ENCODE data around the gene FHL2.

DNA sequence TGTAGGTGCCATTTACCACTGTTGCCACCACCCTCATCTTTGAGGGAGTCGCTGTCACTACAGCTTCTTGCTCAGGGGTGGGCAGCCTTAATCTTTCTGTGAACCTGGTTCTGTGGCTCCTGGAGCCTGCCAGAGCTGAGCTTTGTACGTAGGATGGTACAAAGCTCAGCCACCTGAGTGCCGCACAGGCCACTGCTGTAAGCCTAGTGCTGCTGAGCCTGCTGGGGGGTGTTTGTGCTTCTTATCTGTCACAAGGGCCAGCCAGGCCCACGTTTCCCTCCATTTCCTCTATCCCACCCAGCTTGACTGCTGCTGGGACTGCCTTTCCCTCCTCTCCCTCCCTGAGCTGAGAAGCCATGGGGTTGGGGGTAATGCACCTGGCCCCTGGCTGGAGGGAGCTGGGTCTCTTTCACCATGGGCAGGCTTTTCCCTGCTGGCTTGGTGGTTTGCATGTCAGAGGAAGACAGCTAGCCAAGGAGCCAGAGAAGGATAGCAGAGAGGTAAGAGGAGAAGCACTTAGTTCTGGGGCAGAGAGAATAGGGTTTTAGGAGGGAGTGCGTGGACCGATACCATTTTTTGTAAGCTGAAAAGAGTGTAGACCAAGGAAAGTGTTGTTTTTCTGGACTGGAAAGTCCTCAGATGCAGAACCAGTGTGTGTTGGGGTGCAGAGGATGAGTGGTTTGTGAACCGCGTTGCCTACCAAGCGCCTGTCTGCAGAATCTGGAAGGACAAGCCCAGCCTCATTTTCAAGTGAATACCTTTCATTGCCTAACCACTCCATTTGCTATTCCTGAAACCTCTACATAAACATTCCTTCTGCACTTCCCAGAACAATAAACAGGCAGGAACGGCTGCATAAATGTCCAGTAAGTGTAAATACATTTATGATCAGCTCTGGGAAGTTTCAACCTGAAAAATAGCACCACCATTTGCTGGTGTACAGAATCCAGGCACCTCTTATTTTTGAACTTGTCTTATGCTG, 45.1 kb upstream of the FHL2 start:
- TF ChIP-seq, protein P1, sequence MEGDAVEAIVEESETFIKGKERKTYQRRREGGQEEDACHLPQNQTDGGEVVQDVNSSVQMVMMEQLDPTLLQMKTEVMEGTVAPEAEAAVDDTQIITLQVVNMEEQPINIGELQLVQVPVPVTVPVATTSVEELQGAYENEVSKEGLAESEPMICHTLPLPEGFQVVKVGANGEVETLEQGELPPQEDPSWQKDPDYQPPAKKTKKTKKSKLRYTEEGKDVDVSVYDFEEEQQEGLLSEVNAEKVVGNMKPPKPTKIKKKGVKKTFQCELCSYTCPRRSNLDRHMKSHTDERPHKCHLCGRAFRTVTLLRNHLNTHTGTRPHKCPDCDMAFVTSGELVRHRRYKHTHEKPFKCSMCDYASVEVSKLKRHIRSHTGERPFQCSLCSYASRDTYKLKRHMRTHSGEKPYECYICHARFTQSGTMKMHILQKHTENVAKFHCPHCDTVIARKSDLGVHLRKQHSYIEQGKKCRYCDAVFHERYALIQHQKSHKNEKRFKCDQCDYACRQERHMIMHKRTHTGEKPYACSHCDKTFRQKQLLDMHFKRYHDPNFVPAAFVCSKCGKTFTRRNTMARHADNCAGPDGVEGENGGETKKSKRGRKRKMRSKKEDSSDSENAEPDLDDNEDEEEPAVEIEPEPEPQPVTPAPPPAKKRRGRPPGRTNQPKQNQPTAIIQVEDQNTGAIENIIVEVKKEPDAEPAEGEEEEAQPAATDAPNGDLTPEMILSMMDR (IDR thresholded peaks at IDR 0.05; ENCODE audit: low read depth, low read length, missing input control): no peak
- TF ChIP-seq, protein P2, sequence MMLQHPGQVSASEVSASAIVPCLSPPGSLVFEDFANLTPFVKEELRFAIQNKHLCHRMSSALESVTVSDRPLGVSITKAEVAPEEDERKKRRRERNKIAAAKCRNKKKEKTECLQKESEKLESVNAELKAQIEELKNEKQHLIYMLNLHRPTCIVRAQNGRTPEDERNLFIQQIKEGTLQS (IDR thresholded peaks at IDR 0.05): no peak
- TF ChIP-seq, protein P3, sequence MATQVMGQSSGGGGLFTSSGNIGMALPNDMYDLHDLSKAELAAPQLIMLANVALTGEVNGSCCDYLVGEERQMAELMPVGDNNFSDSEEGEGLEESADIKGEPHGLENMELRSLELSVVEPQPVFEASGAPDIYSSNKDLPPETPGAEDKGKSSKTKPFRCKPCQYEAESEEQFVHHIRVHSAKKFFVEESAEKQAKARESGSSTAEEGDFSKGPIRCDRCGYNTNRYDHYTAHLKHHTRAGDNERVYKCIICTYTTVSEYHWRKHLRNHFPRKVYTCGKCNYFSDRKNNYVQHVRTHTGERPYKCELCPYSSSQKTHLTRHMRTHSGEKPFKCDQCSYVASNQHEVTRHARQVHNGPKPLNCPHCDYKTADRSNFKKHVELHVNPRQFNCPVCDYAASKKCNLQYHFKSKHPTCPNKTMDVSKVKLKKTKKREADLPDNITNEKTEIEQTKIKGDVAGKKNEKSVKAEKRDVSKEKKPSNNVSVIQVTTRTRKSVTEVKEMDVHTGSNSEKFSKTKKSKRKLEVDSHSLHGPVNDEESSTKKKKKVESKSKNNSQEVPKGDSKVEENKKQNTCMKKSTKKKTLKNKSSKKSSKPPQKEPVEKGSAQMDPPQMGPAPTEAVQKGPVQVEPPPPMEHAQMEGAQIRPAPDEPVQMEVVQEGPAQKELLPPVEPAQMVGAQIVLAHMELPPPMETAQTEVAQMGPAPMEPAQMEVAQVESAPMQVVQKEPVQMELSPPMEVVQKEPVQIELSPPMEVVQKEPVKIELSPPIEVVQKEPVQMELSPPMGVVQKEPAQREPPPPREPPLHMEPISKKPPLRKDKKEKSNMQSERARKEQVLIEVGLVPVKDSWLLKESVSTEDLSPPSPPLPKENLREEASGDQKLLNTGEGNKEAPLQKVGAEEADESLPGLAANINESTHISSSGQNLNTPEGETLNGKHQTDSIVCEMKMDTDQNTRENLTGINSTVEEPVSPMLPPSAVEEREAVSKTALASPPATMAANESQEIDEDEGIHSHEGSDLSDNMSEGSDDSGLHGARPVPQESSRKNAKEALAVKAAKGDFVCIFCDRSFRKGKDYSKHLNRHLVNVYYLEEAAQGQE (IDR thresholded peaks at IDR 0.05): no peak
- no peak for TF ChIP-seq TAF1 (conservative IDR thresholded peaks at IDR 0.05)
